Upper lobe of right lung (tissue), 1 donor: ENCODE measurements around the gene PTPRQ. TPM values are rescaled to one million over a fixed set of nuclear protein-coding genes. Genes with fewer than 3 reads are reported as not detected.
A peak's percentile ranks its signal among the peaks of the same experiment; 100 is the strongest.

Experiments
- ATAC-seq: fragments of 200-7000 bp; cut with Tn5 transposase; one replicate; pipeline ENCODE4 v1.9.1; 2020; ENCODE audit warnings: mild to moderate bottlenecking, moderate library complexity
- DNase-seq: peaks from one replicate; pipeline ENCODE4 v3.0.0-alpha.2; 2020
- H3K27ac ChIP-seq: fragments of 200-600 bp; one replicate; pipeline ENCODE4 v1.8.0; 2022
- H3K27me3 ChIP-seq: fragments of 200-600 bp; one replicate; pipeline ENCODE4 v1.8.0; 2022; ENCODE audit warnings: mild to moderate bottlenecking
- H3K36me3 ChIP-seq: fragments of 200-600 bp; one replicate; pipeline ENCODE4 v1.8.0; 2022
- H3K4me1 ChIP-seq: fragments of 200-600 bp; one replicate; pipeline ENCODE4 v1.8.0; 2022
- H3K4me3 ChIP-seq: fragments of 200-600 bp; one replicate; pipeline ENCODE4 v1.8.0; 2022; ENCODE audit warnings: mild to moderate bottlenecking
- H3K9me3 ChIP-seq: fragments of 200-600 bp; one replicate; pipeline ENCODE4 v1.8.0; 2022
- intact Hi-C: fragments of 100-400 bp; cut with DNase I; formaldehyde crosslinking; loops from one replicate; pipeline ENCODE4 v1.11.0; 2022
- total RNA-seq: library from RNA; stranded (reverse); fragmentation: NEBNext Ultra II Directional; extraction: Animal tissue kit (Norgen Biotek cat#: 25700); gene quantifications from one replicate; pipeline ENCODE4 v1.2.1, GENCODE V29; 2021
- TF ChIP-seq, protein P1 (sequence below): fragments of 200-600 bp; IDR thresholded peaks from one replicate; pipeline ENCODE4 v1.8.0; 2022; ENCODE audit warnings: antibody characterized with exemption
- donor health status: DM: no; HTN: yes; CAD: no; lungs with severe emphysema.

PTPRQ gene
- total RNA-seq, 1 donor from 2014 or later, result 9.8 TPM

DNA sequence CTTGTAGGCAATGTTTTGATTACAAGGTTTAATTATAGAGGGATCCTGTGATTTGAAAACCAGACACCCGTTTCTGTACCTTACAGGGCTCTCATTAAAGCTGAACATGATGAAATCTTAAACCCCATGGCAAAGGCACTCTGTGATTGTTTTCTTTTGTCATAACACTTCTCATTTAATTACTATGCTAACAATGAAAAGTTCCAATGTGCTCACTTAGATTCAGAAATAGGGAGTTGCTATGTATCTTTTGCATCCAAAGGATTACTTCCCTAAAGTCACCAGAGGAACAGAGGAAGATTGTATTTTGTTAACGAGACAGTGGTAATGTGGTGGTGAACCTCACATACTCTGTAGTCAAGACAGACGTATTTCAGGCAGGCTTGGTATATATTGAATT, 181.9 kb downstream of the PTPRQ start:
- intact Hi-C loops, result no loop called here
- TF ChIP-seq, protein P1, sequence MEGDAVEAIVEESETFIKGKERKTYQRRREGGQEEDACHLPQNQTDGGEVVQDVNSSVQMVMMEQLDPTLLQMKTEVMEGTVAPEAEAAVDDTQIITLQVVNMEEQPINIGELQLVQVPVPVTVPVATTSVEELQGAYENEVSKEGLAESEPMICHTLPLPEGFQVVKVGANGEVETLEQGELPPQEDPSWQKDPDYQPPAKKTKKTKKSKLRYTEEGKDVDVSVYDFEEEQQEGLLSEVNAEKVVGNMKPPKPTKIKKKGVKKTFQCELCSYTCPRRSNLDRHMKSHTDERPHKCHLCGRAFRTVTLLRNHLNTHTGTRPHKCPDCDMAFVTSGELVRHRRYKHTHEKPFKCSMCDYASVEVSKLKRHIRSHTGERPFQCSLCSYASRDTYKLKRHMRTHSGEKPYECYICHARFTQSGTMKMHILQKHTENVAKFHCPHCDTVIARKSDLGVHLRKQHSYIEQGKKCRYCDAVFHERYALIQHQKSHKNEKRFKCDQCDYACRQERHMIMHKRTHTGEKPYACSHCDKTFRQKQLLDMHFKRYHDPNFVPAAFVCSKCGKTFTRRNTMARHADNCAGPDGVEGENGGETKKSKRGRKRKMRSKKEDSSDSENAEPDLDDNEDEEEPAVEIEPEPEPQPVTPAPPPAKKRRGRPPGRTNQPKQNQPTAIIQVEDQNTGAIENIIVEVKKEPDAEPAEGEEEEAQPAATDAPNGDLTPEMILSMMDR, result no peak
- Histone ChIP-seq H3K9me3 (no peaks in the 10 kb centered on the region), H3K4me3 (no peak overlapping the region), H3K27me3 (no peaks in the 10 kb centered on the region), H3K27ac (no peak overlapping the region), H3K36me3 (no peaks in the 10 kb centered on the region), H3K4me1 (no peaks in the 10 kb centered on the region)
- ATAC-seq, result no peak
- no peak for DNase-seq

DNA sequence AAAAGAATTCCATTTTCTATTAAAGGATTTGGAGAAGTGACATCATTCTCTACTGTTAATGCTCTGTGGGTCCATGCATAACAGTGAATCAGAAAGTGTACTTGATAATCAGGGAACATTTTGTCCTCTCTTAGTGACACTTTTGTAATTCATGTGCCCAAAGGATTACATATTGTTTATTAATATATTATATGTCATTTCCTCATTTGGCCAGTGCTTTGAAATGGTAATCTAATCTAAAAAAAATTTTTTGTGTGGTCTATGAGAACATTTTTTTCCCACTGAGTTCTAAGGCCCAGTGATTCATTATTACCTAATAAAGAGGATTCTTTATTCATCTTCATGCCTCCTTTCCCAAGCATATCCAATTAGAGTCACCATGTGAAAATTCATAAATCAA, 183.7 kb downstream of the PTPRQ start:
- Histone ChIP-seq H3K4me3 (no peak overlapping the region), H3K27ac (no peak overlapping the region), H3K4me1 (no peaks in the 10 kb centered on the region), H3K27me3 (no peaks in the 10 kb centered on the region), H3K36me3 (no peaks in the 10 kb centered on the region), H3K9me3 (no peaks in the 10 kb centered on the region)
- DNase-seq, result no peak
- no peak for ATAC-seq
- TF ChIP-seq, protein P1, result no peak
- intact Hi-C loops, result no loop called here

DNA sequence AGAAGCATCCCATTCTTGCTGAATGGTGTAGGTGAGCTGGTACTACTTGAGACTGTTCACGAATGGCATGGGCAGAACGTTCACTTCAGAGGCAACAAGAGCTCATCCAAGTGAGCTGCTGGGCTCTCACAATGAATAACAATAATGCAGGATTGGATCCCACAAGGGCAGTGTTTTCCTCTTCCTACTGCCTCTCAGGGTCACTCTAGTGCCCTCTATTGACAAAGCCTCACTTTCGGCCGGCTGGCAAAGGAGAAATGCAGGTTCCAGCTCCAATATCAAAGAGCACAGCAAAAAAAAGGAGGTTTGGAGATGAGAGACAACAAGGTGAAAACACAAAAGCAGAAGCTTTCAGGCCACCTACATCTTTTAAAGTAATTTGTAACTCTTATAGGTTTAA, 188.8 kb downstream of the PTPRQ start:
- Histone ChIP-seq H3K4me1 (no peaks in the 10 kb centered on the region), H3K27ac (no peak overlapping the region), H3K36me3 (no peaks in the 10 kb centered on the region), H3K4me3 (no peak overlapping the region), H3K27me3 (no peaks in the 10 kb centered on the region), H3K9me3 (no peaks in the 10 kb centered on the region)
- peak; percentile 32 for ATAC-seq
- DNase-seq, result no peak
- intact Hi-C loops, result no loop called here
- TF ChIP-seq, protein P1, result peak; percentile 21

DNA sequence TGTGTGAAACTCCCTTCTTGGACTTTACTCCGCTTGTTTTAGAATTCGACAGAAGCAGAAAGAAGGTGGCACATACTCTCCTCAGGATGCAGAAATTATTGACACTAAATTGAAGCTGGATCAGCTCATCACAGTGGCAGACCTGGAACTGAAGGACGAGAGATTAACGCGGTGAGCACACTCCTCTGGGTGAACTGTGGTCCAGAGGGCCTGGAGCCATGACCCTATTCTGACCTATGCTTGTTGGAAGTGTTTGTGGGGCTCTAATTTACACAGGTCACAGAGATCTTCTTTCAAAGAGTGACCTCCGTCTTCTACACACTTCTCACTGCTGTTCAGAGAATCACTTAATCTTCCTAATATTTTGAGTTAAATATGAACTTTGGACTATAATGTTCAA, 190.9 kb downstream of the PTPRQ start:
- intact Hi-C loops, result no loop called here
- no peak for ATAC-seq
- TF ChIP-seq, protein P1, result no peak

DNA sequence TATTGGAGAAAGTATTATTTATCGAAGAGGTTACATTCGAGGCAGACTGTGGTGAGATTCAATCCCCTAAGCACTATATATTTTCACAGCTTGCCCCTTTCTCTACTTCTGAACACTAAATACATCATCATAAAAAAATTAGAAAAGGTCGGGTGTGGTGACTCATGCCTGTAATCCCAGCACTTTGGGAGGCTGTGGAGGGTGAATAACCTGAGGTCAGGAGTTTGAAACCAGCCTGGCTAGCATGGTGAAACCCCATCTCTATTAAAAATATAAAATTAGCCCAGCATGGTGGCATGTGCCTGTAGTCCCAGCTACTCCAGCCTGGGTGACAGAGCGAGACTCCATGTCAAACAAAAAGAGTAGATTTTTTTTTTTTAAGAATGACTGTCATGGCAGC, 192.8 kb downstream of the PTPRQ start:
- Histone ChIP-seq H3K4me1 (no peaks in the 10 kb centered on the region), H3K36me3 (no peaks in the 10 kb centered on the region), H3K27ac (no peak overlapping the region), H3K9me3 (no peaks in the 10 kb centered on the region), H3K4me3 (no peak overlapping the region), H3K27me3 (no peaks in the 10 kb centered on the region)
- TF ChIP-seq, protein P1, result no peak
- DNase-seq, result no peak
- intact Hi-C loops, result no loop called here
- no peak for ATAC-seq

More for the DNA sequence above, 190.9 kb downstream of the PTPRQ start:
- H3K4me1 ChIP-seq, result no peaks in the 10 kb centered on the region
- H3K36me3 ChIP-seq, result no peaks in the 10 kb centered on the region
- no peak overlapping the region for H3K4me3 ChIP-seq
- no peaks in the 10 kb centered on the region for H3K27me3 ChIP-seq
- H3K9me3 ChIP-seq, result no peaks in the 10 kb centered on the region
- DNase-seq, result no peak
- H3K27ac ChIP-seq, result no peak overlapping the region

DNA sequence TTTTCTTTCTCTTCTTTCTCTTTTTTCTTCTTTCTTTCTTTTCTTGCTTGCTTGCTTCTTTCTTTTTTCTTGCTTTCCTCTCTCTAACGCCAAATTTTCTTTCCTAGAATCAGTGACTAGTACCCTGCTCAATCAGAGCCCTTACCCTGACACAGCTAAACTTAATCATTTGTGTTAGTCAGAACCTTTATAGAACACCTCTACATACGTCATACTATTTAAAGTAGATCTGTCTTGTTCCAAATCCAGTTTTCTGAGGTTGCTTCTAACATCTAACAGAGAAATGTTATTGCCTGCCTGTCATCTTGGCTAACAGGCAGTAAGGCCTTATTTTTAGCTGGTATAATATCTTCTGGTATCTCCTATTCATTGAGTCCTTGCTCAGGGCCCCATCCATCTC, 197.9 kb downstream of the PTPRQ start:
- Histone ChIP-seq H3K27me3 (no peaks in the 10 kb centered on the region), H3K4me3 (no peak overlapping the region), H3K27ac (no peak overlapping the region), H3K9me3 (no peaks in the 10 kb centered on the region), H3K36me3 (no peaks in the 10 kb centered on the region), H3K4me1 (no peaks in the 10 kb centered on the region)
- ATAC-seq, result no peak
- TF ChIP-seq, protein P1, result no peak
- intact Hi-C loops, result no loop called here
- DNase-seq, result no peak
